PC-9 (cell line): ENCODE data around the gene SLCO2A1. TPM values are rescaled to one million over a fixed set of nuclear protein-coding genes. Genes with fewer than 3 reads are reported as not detected.

ENCODE experiments used
- BruUV-seq: library from RNA; stranded (reverse); fragments of 400-500 nt; replicated peaks from 2 replicates; lab custom pipeline; 2021; lab: Mats Ljungman, UMichigan
- CTCF ChIA-PET: fragments of 300-600 bp; sonication (Branson Sonifier 250); formaldehyde crosslinking; loops from one replicate; lab custom pipeline; 2022; ENCODE audit warnings: antibody characterized with exemption; lab: Charles Lee
- POLR2A ChIA-PET: fragments of 300-600 bp; sonication (Branson Sonifier 250); formaldehyde crosslinking; loops from one replicate; lab custom pipeline; 2022; ENCODE audit warnings: antibody characterized with exemption; ENCODE audit not compliant: unreplicated experiment; lab: Charles Lee
- DNase-seq, 2 experiments: peaks; one replicate each; pipeline versions ENCODE4 v3.0.0 to v3.0.0-alpha.2; 2015 to 2022; ENCODE audit warnings: mixed read lengths in 1 of 2
- H2AFZ ChIP-seq: fragments of 200-600 bp; sonication (generic); 2 replicates; pipeline ENCODE4 v1.8.1; 2017; ENCODE audit warnings: antibody characterized with exemption
- H3F3A ChIP-seq: fragments of 200-600 bp; sonication (generic); 2 replicates; pipeline ENCODE4 v1.8.1; 2017; ENCODE audit warnings: antibody characterized with exemption, mild to moderate bottlenecking, low read depth; ENCODE audit not compliant: insufficient read depth
- H3K27ac ChIP-seq: fragments of 200-600 bp; sonication (generic); 2 replicates; pipeline ENCODE4 v1.6.1; 2016; ENCODE audit warnings: mixed run types
- H3K27me3 ChIP-seq: fragments of 200-600 bp; sonication (generic); 2 replicates; pipeline ENCODE4 v1.6.1; 2016; ENCODE audit warnings: low read depth, mixed run types; ENCODE audit not compliant: insufficient read depth
- H3K36me3 ChIP-seq: fragments of 200-600 bp; sonication (generic); 2 replicates; pipeline ENCODE4 v1.6.1; 2016; ENCODE audit warnings: low read depth, mixed run types
- H3K4me1 ChIP-seq: fragments of 200-600 bp; sonication (generic); replicated peaks from 2 replicates; pipeline ENCODE4 v1.6.1; 2016; ENCODE audit warnings: mixed run types; ENCODE audit not compliant: insufficient read depth
- H3K4me2 ChIP-seq: fragments of 200-600 bp; sonication (generic); 2 replicates; pipeline ENCODE4 v1.6.1; 2017; ENCODE audit warnings: mixed run types
- H3K4me3 ChIP-seq: fragments of 200-600 bp; sonication (generic); 2 replicates; pipeline ENCODE4 v1.6.1; 2016; ENCODE audit warnings: mixed run types
- H3K79me2 ChIP-seq: fragments of 200-600 bp; sonication (generic); 2 replicates; pipeline ENCODE4 v1.6.1; 2017; ENCODE audit warnings: low read depth, mixed run types
- H3K9me2 ChIP-seq: fragments of 200-600 bp; sonication (generic); 2 replicates; pipeline ENCODE4 v1.8.1; 2017; ENCODE audit warnings: mild to moderate bottlenecking; ENCODE audit not compliant: insufficient read depth
- H3K9me3 ChIP-seq: fragments of 200-600 bp; sonication (generic); 2 replicates; pipeline ENCODE4 v1.8.1; 2016; ENCODE audit warnings: low read depth; ENCODE audit not compliant: insufficient read depth
- H4K20me1 ChIP-seq: fragments of 200-600 bp; sonication (generic); 2 replicates; pipeline ENCODE4 v1.8.1; 2017; ENCODE audit not compliant: insufficient read depth
- EZH2 ChIP-seq: fragments of 200-600 bp; sonication (generic); IDR thresholded peaks from 2 replicates; pipeline ENCODE4 v1.8.0; 2017; ENCODE audit warnings: antibody characterized with exemption, low read depth
- intact Hi-C: fragments of 100-400 bp; cut with micrococcal nuclease; formaldehyde crosslinking; loops from one replicate; pipeline ENCODE4 v1.10.0; 2022; ENCODE audit not compliant: unreplicated experiment
- total RNA-seq: library from RNA; stranded (reverse); gene quantifications from 2 replicates; pipeline ENCODE4 v1.2.3, GENCODE V29; 2021
- TF ChIP-seq, protein P1 (sequence below): fragments of 200-600 bp; sonication (generic); conservative IDR thresholded peaks from 2 replicates; pipeline ENCODE4 v1.6.1; 2017; ENCODE audit warnings: mixed run types, antibody characterized with exemption, mild to moderate bottlenecking, moderate library complexity

The SLCO2A1 gene
- total RNA-seq, 1 experiment from 2014 or later: 0.44 TPM

DNA sequence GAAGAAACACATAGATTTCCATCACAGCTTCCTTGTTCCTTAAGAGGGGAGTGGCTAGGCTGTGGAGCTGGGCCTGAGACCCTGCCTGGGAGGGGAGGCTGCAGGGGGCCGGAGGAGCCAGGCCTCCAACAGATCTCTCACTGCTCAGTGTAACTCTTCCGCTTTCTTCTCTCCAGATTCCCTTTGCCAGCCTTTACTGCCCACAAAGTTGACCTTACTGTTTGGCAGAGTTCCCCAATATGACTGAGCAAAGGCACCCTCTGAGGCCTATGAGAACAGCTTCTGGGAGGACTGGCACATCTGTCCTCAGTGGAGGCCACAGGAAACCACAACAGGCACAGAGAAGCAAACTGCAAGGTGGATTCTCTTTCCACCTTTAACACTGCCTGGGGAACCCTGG is 38.1 kb downstream of the SLCO2A1 start:
- ChIA-PET POLR2A (no interaction called here), CTCF (no interaction called here)
- Histone ChIP-seq H3K9me3 (no peaks in the 10 kb centered on the region), H3K27ac (no peak overlapping the region), H2AFZ (no peak overlapping the region), H3K9me2 (no peaks in the 10 kb centered on the region), H3K79me2 (no peaks in the 10 kb centered on the region), H3K27me3 (peaks cover 2% of the 10 kb centered on the region; the same call in 1 of the 2 replicates), H3K36me3 (no peaks in the 10 kb centered on the region), H3K4me3 (no peak overlapping the region), H3K4me1 (no peaks in the 10 kb centered on the region), H3K4me2 (no peak overlapping the region), H3F3A (no peaks in the 10 kb centered on the region), H4K20me1 (no peaks in the 10 kb centered on the region)
- intact Hi-C loops: no loop called here
- TF ChIP-seq EZH2: no peak
- TF ChIP-seq, protein P1, sequence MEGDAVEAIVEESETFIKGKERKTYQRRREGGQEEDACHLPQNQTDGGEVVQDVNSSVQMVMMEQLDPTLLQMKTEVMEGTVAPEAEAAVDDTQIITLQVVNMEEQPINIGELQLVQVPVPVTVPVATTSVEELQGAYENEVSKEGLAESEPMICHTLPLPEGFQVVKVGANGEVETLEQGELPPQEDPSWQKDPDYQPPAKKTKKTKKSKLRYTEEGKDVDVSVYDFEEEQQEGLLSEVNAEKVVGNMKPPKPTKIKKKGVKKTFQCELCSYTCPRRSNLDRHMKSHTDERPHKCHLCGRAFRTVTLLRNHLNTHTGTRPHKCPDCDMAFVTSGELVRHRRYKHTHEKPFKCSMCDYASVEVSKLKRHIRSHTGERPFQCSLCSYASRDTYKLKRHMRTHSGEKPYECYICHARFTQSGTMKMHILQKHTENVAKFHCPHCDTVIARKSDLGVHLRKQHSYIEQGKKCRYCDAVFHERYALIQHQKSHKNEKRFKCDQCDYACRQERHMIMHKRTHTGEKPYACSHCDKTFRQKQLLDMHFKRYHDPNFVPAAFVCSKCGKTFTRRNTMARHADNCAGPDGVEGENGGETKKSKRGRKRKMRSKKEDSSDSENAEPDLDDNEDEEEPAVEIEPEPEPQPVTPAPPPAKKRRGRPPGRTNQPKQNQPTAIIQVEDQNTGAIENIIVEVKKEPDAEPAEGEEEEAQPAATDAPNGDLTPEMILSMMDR: no peak
- no TSS peak for BruUV-seq
- DNase-seq: no peak

DNA sequence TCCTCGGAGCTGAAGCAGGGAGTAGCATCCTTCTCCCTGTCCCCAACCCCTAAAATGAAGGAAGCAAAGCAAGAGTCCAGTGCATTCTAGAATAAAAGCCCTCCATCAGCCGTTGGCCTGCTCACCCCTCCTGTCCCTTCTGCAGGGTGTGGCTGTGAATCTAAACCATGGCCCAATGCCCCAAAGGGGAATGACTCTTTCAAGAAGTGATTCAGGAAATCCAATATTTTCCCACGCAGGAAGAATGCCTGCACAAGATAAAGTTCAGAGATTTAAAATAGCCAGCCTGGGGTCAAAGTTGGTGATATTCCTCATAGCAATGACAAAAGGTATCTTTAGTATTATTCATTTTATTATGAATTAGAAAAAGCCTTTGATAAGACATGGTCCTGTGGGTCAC is 38.5 kb downstream of the SLCO2A1 start:
- no peaks in the 10 kb centered on the region for H3K9me3 ChIP-seq
- no peaks in the 10 kb centered on the region for H3K27me3 ChIP-seq
- no peaks in the 10 kb centered on the region for H3K36me3 ChIP-seq
- BruUV-seq: no TSS peak
- intact Hi-C loops: no loop called here
- ChIA-PET CTCF (no interaction called here), POLR2A (no interaction called here)
- no peak overlapping the region for H3K4me2 ChIP-seq
- no peaks in the 10 kb centered on the region for H3K4me1 ChIP-seq
- H3K4me3 ChIP-seq: no peak overlapping the region
- DNase-seq: no peak
- no peak overlapping the region for H3K27ac ChIP-seq
- TF ChIP-seq EZH2: no peak
- TF ChIP-seq, protein P1: no peak
- no peaks in the 10 kb centered on the region for H3K79me2 ChIP-seq
- H3F3A ChIP-seq: no peaks in the 10 kb centered on the region
- no peak overlapping the region for H2AFZ ChIP-seq
- H4K20me1 ChIP-seq: no peaks in the 10 kb centered on the region
- H3K9me2 ChIP-seq: no peaks in the 10 kb centered on the region

DNA sequence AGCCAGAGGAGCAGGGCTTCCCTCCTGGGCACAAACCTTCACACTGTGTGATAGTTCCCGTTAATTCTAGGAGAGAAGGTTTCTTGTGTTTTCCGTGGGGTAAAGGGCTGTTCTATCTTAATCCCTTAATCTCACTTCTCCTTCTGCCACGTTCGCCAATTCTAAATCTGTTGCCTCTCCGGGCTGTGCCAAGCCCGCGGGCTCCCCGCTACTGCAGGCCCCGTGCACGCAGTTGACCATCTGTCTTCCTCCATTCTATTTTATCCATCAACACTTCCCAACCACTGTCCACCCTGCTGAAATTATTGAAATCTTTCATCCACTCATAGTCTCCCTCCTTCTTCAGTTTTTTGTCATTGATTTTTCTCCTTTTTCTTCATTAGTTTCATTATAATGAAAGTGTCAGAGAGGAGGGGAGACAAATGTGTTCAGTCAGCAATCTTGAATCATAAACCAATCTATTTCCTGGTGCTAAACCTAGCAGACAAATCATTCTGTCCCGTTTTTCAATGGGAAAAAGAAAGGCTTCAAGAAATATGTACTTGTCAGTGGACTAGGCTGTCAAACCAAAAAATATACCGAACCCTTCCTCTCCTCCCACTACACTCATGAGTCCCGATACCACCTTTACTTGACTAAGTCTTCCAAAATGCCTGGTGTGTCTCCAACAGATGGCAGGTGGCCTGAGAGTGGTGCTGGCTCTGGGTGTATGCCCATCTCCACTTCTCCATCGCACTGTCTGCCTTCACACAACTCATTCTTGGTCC is 39.6 kb downstream of the SLCO2A1 start:
- no peak for DNase-seq
- Histone ChIP-seq H3K79me2 (no peaks in the 10 kb centered on the region), H3K4me3 (no peak overlapping the region), H3K9me3 (no peaks in the 10 kb centered on the region), H4K20me1 (no peaks in the 10 kb centered on the region), H3F3A (no peaks in the 10 kb centered on the region), H3K36me3 (no peaks in the 10 kb centered on the region), H3K27ac (no peak overlapping the region), H2AFZ (no peak overlapping the region), H3K9me2 (no peaks in the 10 kb centered on the region), H3K27me3 (0 out of 2 replicates have a peak, but pooled peaks cover 7% of the 10 kb centered on the region), H3K4me2 (no peak overlapping the region), H3K4me1 (no peaks in the 10 kb centered on the region)
- BruUV-seq: no TSS peak
- ChIA-PET CTCF (no interaction called here), POLR2A (no interaction called here)
- TF ChIP-seq EZH2: no peak
- TF ChIP-seq, protein P1: no peak
- intact Hi-C loops: no loop called here
